ENCODE data around the gene TDRD1.

GRCh38 chr10:114281006-114281405 is 101.9 kb downstream of the TDRD1 start:
- TF ChIP-seq CTCF (IDR thresholded peaks at IDR 0.05 in 4 of 5, conservative IDR thresholded peaks at IDR 0.05 in 1 of 5) (no peak), POLR2A (IDR thresholded peaks at IDR 0.05) (no peak)

Measured in gastrocnemius medialis (tissue), 4 donors.